Ishikawa (cell line): Measurements from ENCODE around the gene CACNA1H.

Source experiments
- CEBPB ChIP-seq: IDR thresholded peaks from 2 replicates; pipeline ENCODE4 v1.6.1; 2012
- CREB1 ChIP-seq: IDR thresholded peaks from 2 replicates; pipeline ENCODE4 v1.6.1; 2012; ENCODE audit warnings: low read depth
- EGR1 ChIP-seq: IDR thresholded peaks from 2 replicates; pipeline ENCODE4 v1.6.1; 2012
- EP300 ChIP-seq: IDR thresholded peaks from 2 replicates; pipeline ENCODE4 v1.6.1; 2012; ENCODE audit warnings: borderline replicate concordance
- FOXM1 ChIP-seq: IDR thresholded peaks from 2 replicates; pipeline ENCODE4 v1.6.1; 2012; ENCODE audit warnings: low read depth, borderline replicate concordance
- NFIC ChIP-seq: IDR thresholded peaks from 2 replicates; pipeline ENCODE4 v1.6.1; 2012
- RAD21 ChIP-seq: IDR thresholded peaks from 2 replicates; pipeline ENCODE4 v1.6.1; 2012; ENCODE audit warnings: low read depth
- REST ChIP-seq: IDR thresholded peaks from 2 replicates; pipeline ENCODE4 v1.6.1; 2012; ENCODE audit warnings: low read depth, mild to moderate bottlenecking
- TAF1 ChIP-seq: IDR thresholded peaks from 2 replicates; pipeline ENCODE4 v1.6.1; 2012; ENCODE audit warnings: low read depth, mild to moderate bottlenecking
- TCF12 ChIP-seq: IDR thresholded peaks from 2 replicates; pipeline ENCODE4 v1.6.1; 2012; ENCODE audit warnings: low read depth
- TEAD4 ChIP-seq: IDR thresholded peaks from 2 replicates; pipeline ENCODE4 v1.6.1; 2012
- USF1 ChIP-seq: IDR thresholded peaks from 2 replicates; pipeline ENCODE4 v1.6.1; 2012
- YY1 ChIP-seq: IDR thresholded peaks from 2 replicates; pipeline ENCODE4 v1.6.1; 2012; ENCODE audit warnings: low read depth
- ZBTB7A ChIP-seq: IDR thresholded peaks from 2 replicates; pipeline ENCODE4 v1.6.1; 2012; ENCODE audit warnings: low read depth
- TF ChIP-seq, protein P1 (sequence below): IDR thresholded peaks from 2 replicates; pipeline ENCODE4 v1.6.1; 2012

CACNA1H gene

DNA sequence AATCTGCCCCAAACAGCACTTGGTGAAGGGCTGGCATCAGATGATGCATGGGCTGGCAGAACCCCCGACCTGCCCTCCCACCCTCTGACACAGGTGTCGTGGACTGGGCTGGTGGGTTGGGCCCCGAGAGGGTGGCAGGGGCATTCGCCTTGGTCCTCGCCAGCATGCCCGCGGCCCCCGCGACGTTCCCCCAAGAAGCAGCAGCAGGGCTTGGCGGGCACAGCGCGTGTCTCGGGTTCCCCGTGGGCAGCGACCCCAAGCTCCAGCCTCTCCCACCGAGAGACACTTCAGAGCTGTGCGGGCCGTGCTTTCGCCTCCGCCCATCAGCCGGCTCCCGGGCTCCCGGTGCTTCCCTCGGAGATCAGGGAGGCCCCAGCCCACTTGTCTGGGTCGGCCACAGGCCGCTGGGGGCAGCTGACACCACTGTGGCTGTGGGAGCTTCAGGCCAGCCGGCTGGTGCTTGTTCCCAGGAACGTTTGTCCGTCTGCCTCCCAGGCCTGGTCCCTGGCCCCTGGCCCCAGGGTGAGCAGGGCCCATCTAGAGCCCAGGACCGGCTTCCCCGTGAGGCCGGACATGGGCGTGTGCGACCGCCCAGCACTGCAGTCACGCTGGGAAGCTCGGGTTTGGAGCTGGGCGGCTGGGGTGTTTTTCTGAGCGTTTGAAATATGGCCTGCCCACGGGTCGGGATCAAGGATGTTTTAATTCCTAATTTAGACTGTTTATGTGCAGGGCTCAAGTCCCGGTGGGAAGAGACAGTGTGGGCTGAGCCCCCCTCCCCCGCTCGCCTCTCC, 16.6 kb downstream of the CACNA1H start:
- no peak for TF ChIP-seq ZBTB7A
- TF ChIP-seq, protein P1, sequence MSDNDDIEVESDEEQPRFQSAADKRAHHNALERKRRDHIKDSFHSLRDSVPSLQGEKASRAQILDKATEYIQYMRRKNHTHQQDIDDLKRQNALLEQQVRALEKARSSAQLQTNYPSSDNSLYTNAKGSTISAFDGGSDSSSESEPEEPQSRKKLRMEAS = no peak
- no peak for TF ChIP-seq TEAD4
- TF ChIP-seq TCF12 = no peak
- no peak for TF ChIP-seq RAD21
- no peak for TF ChIP-seq TAF1
- TF ChIP-seq USF1 = no peak
- TF ChIP-seq EP300 = no peak
- no peak for TF ChIP-seq NFIC
- no peak for TF ChIP-seq YY1
- no peak for TF ChIP-seq CREB1

DNA sequence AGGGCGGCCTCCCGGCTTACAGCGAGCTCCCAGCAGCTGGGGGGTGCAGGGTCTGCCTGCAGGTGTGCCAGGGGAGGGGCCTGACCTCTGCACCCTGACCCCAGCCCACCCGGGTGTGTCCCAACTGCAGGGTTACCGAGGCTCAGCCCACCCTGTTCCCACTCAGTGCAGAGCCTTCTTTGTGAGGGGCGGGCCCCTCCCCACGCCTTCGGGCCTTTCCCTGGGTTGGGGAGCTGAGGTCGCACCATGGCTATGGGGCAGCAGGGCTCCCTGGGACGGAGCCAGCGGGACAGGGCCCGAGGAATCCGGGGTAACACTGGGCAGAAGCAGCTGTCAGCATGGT, 17.1 kb downstream of the CACNA1H start:
- no peak for TF ChIP-seq TAF1
- TF ChIP-seq TCF12 = no peak
- no peak for TF ChIP-seq YY1
- TF ChIP-seq EP300 = no peak
- no peak for TF ChIP-seq RAD21
- TF ChIP-seq USF1 = no peak
- TF ChIP-seq, protein P1 = no peak
- TF ChIP-seq REST = no peak
- TF ChIP-seq FOXM1 = no peak
- no peak for TF ChIP-seq TEAD4
- no peak for TF ChIP-seq ZBTB7A
- no peak for TF ChIP-seq NFIC
- TF ChIP-seq EGR1 = no peak
- TF ChIP-seq CREB1 = no peak

DNA sequence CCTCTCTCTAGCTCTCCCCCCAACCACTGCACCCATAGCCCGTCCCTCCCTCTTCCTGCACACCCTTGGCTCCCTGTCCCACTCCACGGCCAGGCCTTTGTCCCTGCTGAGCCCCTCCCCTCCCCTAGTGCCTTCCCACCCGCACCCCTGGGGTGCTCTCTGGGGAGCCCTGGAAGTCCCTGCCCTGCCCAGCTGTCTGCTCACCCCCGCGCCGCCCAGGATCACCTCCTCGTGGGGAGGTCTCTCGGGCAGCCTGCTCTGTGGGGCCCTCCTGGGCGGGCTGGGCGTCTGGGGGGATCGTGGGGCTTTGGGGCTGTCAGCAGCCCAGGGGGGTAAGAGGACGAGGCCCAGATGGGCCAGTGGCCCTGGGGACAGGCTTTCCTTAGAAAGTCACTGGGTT, 18.1 kb downstream of the CACNA1H start:
- TF ChIP-seq CEBPB = no peak
- TF ChIP-seq EP300 = no peak
- no peak for TF ChIP-seq TAF1
- TF ChIP-seq FOXM1 = no peak
- TF ChIP-seq TEAD4 = no peak
- no peak for TF ChIP-seq CREB1
- no peak for TF ChIP-seq YY1
- no peak for TF ChIP-seq EGR1
- no peak for TF ChIP-seq TCF12
- TF ChIP-seq RAD21 = no peak
- no peak for TF ChIP-seq NFIC
- no peak for TF ChIP-seq REST
- TF ChIP-seq, protein P1 = no peak
- no peak for TF ChIP-seq USF1
- TF ChIP-seq ZBTB7A = no peak

DNA sequence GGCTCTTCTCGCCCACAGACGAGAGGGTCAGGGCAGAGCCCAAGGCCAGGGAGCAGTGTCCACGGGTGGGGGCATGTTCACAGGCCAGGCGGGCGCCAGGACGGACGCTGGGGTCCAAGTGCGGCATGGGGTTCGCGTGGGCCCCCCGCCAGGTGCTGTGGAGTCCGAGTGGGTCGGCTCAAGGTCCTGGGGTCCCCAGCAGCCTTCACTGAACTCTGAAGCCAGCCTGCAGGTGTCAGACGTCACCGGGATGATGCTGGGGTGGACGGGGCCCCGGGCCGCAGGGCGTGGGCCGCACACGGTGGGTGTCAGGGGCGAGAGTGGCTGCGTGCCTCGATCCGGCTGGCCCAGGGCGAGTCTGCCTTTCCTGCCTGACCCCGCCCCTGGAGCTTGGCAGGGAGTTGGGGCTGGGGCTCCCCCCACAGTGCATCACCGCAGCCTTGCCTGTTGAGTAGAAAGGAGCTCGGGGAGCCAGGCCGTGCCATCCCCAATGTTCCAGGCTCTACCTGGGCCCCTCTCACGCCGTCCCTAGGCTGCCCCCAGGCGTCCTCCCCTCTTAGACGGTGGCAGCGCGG, 19.0 kb downstream of the CACNA1H start:
- TF ChIP-seq TCF12 (no peak), RAD21 (no peak), CREB1 (no peak)

GRCh38 chr16:1172651-1173050, 19.7 kb downstream of the CACNA1H start:
- TF ChIP-seq ZBTB7A (no peak), TCF12 (no peak), YY1 (no peak), FOXM1 (no peak)
